GM21528 (cell line): ENCODE data around the gene CD1C.
"Not testable (repeated sequence)": the region's sequence is repeated elsewhere in the genome, so short reads cannot be mapped to it uniquely, and the experiment has no call there.

ENCODE experiments used
- ATAC-seq: cut with Tn5 transposase; IDR thresholded peaks from one replicate; pipeline ENCODE4 v1.9.1; 2021; ENCODE audit warnings: mild to moderate bottlenecking, moderate library complexity; ENCODE audit not compliant: unreplicated experiment, low FRiP score

The CD1C gene

GRCh38 chr1:158289811-158290210 is at the start of gene CD1C:
TSS of gene CD1C (plus strand) at chr1:158289923. CDS start at chr1:158290065, 142 bp downstream.
- ATAC-seq, result no peak

DNA sequence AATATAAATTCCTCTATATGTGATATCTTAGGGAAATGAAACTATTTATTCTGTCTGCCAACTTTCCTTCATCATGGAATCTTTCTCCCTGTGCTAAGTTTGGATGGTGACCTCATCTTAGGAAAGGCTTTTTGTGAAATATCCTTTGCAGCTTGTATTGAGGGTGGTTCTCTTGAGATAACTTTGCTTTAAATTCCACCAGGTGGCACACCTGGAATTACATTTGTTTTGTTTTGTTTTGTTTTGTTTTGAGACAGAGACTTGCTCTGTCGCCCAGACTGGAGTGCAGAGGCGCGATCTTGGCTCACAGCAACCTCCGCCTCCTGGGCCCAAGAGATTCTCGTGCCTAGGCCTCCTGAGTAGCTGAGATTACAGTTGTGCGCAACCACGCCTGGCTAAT is 43.1 kb upstream of the CD1C start:
- ATAC-seq, result no peak

DNA sequence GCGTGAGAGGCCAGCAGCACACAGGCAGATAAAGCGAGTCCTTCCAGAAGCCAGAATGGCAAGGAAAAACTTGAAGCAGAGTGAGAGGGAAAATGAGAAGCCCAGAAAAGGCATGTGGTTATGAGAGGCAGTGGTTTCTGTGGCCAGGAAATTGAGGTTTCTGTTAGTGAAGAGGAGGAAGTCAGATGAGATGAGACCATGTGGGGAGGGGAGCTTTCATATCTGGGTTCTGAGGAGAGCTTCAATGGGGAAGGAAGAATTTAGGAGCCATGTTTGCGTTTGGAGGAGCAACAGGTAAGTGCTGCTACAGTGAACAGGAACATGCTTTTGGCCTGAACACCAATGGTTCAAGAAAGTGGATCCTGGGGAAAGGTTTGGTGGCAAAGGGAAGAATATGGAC is 41.6 kb upstream of the CD1C start:
- ATAC-seq, result no peak

DNA sequence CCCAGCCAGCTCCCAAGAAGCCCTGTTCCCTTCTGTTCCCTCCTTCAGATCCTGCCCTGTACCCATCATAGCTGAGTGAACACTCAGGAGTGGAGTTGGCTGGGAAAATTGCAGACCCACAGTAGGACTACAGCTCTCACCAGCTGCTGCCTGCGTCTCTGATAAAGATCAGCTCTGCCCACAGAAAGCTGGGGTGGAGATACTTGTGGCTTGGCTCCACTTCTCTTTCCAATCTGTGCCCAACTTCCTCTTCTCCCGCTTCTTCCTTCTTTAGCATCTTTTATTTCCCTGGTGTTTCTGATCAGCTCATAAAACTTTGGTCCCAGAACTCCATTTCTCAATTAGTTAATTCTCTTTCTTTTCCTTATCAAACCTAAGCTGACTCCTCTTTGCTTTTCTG is 41.0 kb upstream of the CD1C start:
- ATAC-seq, result no peak

GRCh38 chr1:158249646-158250045 is 40.1 kb upstream of the CD1C start:
- no peak for ATAC-seq

DNA sequence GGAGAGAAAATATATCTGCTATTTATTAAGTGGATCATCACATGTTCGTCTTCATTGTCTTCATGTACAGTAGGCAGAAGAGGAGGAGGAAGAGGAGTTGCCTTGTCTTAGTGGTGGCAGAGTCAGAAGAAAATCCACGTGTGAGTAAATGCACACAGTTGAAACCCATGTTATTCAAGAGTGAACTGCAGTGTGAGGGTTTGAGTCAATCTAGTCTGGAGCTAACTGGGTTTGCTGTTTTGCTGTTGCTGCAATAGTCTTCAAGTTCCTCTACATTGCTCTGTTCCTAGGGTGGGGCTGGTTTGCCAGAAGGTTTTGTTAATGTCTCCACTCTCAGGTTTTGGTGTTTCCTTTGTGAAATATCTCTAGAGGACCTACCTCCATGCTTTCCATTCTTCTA is 38.6 kb upstream of the CD1C start:
- ATAC-seq, result no peak

GRCh38 chr1:158255656-158256055 is 34.1 kb upstream of the CD1C start:
- ATAC-seq, result no peak

- ATAC-seq, result not testable (repeated sequence)
These were observed 33.0 kb upstream of the CD1C start for GRCh38 chr1:158256747-158257146.

DNA sequence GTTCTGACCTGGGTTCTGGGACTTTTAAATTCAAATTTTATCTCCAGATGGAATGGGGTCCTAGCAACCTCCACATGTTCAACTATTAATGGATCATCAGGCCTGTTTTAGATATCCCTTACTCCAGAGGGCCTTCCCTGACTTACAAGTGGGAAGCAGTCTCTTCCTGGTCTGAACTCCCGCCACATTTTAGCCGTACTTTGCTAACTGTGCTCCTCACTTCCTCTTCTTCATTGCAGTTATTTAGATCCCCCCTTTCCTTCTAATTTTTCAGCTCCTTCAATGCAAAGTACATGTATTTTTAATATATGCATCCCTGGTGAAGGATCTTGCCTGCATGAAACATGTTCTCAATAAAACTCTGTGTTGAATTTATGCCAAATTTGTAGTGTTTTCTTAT is 31.8 kb upstream of the CD1C start:
- no peak for ATAC-seq

DNA sequence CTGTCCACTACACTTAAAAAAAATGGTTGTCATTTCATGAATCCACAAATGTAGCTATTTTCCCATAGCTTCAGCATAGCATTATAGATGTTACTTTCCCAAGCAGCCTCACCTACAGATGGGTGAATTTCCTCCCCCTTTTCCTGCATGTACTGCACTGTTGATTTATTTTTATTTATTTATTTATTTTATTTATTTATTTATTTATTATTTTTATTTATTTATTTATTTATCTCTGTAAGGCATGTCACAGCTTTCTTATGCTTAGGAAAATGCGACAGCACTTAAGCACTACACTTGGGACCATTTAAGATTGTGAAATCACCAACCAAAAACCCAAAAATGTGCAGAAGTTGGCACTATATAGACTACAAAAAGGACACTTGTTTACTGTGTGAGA is 30.6 kb upstream of the CD1C start:
- no peak for ATAC-seq

- no peak for ATAC-seq
These were observed 17.0 kb upstream of the CD1C start for GRCh38 chr1:158272681-158273080.

- ATAC-seq, result no peak
These were observed 14.9 kb upstream of the CD1C start for GRCh38 chr1:158274797-158275196.

- not testable (repeated sequence) for ATAC-seq
These were observed 7.3 kb upstream of the CD1C start for GRCh38 chr1:158282421-158282820.

DNA sequence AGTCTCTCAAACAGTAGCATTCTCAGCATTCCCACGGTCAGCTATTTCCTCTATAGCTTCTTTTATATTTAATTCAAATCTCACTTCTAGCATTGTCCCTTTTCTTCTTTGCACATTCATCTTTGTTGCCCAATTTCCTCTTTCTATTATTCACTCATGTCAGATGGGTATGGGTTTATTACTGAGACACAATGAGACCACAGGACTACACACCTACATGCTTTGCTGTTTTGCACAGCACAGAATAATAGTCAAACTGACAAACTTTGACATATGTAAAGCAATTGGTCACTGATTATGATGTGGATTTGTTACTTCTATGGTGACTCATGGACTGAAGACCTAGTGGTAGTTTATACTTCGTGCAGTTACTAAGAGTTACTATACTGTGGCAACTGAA is 5.8 kb upstream of the CD1C start:
- ATAC-seq, result peak; percentile 46

- ATAC-seq, result peak; percentile 71
These were observed 3.9 kb upstream of the CD1C start for GRCh38 chr1:158285756-158286241.

DNA sequence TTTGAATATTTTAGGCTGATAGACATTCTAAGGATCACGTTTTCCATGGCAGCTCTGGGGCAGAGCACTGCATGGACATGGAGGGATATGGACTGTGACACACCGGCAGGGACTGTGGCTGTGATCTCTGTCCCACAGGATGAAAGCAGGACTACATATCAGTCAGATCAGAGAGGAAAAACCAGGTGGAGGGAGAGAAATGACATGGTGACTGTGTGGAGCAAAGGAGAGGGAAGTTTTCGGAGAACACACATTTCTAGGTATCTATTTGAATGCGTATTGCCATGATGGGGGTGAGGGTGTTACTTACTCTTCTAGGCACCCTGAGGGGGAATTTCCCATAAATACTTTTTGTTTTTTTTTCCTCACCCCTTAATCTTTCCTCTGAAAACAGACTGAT is 3.2 kb upstream of the CD1C start:
- ATAC-seq, result no peak

GRCh38 chr1:158286941-158287346 is 2.8 kb upstream of the CD1C start:
- ATAC-seq, result no peak

DNA sequence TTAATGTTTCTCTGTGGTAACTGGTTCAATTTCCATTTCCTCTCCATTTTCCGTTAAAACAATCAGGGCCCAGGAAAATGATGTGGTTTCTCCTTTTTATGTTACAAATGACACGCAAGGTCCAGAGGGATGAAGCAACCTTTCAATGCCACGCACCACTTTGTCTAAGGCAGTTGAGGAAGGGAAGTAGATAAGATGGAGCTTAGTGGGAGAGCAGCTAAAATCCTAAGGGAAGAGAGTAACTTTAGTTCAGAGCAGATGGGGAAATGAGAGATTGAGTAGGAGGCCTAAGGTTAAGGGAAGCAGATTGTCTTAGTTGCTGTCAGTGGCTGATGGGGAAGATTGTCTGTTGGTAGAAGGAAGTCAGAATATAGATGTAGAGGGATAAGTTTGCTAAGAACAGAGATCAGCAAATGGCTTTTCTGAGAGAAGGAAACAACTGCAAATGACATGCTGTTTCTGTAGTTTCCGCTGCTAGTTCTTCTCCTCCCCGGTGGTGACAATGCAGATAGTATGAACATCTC is 660 bp downstream of the CD1C start:
- no peak for ATAC-seq

GRCh38 chr1:158295791-158296190 is 6.1 kb downstream of the CD1C start:
- no peak for ATAC-seq

DNA sequence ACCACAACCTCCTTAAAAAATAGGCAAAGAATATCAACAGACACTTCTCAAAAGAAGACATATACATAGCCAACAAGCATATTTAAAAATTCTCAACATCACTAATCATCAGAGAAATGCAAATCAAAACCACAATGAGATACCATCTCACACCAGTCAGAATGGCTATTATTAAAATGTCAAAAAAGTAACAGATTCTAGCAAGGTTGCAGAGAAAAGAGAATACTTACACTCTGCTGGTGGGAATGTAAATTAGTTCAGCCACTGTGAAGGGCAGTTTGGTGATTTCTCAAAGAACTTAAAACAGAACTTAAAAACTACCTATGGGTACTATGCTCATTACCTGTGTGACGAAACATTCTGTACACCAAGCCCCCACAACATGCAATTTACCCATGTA is 20.9 kb downstream of the CD1C start:
- no peak for ATAC-seq

- ATAC-seq, result no peak
These were observed 21.3 kb downstream of the CD1C start for GRCh38 chr1:158311066-158311465.

- ATAC-seq, result no peak
These were observed 34.1 kb downstream of the CD1C start for GRCh38 chr1:158323866-158324265.

DNA sequence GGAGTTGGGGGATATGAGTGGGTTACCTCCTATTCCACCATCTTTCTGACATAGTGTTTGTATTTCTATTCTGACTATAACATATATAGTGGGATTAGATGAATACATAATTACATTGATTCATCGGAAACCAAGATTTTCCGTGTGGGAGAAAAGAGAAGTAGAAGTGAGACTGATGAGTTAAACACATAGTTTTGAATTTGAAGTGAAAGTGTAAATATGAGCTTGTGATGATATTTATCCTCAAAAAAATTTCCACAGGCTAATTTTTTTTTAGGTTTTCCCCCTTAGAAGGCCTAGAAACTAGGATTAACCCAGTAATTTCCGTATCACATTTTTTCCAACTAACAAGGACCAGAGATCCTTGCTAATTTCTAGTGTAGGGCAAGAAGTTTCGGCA is 34.7 kb downstream of the CD1C start:
- no peak for ATAC-seq
